Cardiac muscle cell (in vitro differentiated cells and primary cell): Measurements from ENCODE around the gene WDR1. TPM values are rescaled to one million over a fixed set of nuclear protein-coding genes. Genes with fewer than 3 reads are reported as not detected.

ENCODE experiments used
- DNase-seq, 2 donors: peaks; one replicate each; pipeline versions ENCODE4 v3.0.0 to v3.0.0-alpha.2; 2010 to 2017; ENCODE audit warnings: low read depth in 1 of 2, low spot score in 1 of 2
- H3K27ac ChIP-seq: fragments of 200-600 bp; sonication (generic); 2 replicates; pipeline ENCODE4 v1.5.1; 2016
- H3K27me3 ChIP-seq: fragments of 200-600 bp; sonication (generic); 2 replicates; pipeline ENCODE4 v1.6.0; 2016; ENCODE audit warnings: control low read depth
- H3K36me3 ChIP-seq: fragments of 200-600 bp; sonication (generic); 2 replicates; pipeline ENCODE4 v1.5.1; 2016; ENCODE audit warnings: control low read depth
- H3K4me1 ChIP-seq: fragments of 200-600 bp; sonication (generic); 2 replicates; pipeline ENCODE4 v1.8.1; 2017; ENCODE audit warnings: low read depth, mild to moderate bottlenecking, mixed run types
- H3K4me3 ChIP-seq: fragments of 200-600 bp; sonication (generic); 2 replicates; pipeline ENCODE4 v1.5.1; 2016; ENCODE audit warnings: mild to moderate bottlenecking
- H3K9me3 ChIP-seq: fragments of 200-600 bp; sonication (generic); 2 replicates; pipeline ENCODE4 v1.5.1; 2017; ENCODE audit warnings: low read depth, mild to moderate bottlenecking, control low read depth
- polyA plus RNA-seq: library from polyadenylated mRNA; unstranded; fragments of >200 nt; fragmentation: Nextera tagmentation; extraction: Ambion mirVana; gene quantifications from 2 replicates; pipeline ENCODE4 v1.2.1, GENCODE V29; 2016
- total RNA-seq: library from RNA; depleted of rRNA; stranded (reverse); fragments of >200 nt; gene quantifications from 2 replicates; pipeline ENCODE4 v1.2.3, GENCODE V29; 2016
- TF ChIP-seq, protein P1 (sequence below): IDR thresholded peaks from 2 replicates; pipeline ENCODE4 v1.5.1; 2012; ENCODE audit warnings: low read depth, mild to moderate bottlenecking, low read length

The WDR1 gene
- total and polyA plus RNA-seq, 2 experiments from 2014 or later: 198 to 347 TPM

DNA sequence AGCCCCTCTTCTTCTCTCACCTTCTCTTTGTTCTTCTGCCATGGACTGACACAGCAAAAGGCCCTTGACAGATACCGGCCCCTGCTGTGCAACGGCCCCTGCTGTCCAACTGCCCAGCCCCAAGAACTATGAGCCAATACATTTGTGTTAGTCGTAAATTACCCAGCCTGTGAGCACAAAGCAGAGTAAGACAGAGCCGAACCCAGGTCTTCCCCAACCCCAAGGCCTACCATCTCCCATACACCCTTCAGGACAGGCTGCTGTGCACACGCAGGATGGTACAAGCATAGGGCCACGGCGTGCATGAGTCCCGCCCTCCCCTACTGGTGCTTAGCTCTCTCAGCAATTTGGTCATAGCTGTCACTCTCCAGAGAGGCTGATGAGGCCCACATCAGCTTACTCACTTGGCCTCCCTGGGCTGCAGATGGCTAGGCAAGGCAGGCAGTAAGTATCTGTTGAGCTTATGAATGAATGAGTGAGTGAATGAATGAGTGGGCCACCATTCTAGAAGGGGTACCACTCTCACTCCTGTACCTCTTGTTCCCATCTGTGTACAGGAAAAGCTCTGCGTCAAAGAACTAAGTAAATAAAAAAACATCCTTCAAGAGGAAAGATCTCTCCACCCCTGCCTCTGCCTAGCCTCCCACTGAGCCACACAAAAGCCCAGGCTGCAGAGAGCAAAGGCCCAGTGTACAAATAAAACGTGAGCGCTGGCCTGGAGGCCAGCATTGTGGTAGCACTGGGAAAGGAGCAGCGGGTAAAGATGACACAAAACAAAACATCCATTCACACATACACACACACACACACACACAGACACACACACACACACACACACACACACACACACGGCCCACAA is 13.9 kb downstream of the WDR1 start:
- no peak for DNase-seq
- no peaks in the 10 kb centered on the region for H3K9me3 ChIP-seq
- peak overlapping the region; percentile 88 for H3K27ac ChIP-seq
- H3K4me1 ChIP-seq: peaks cover 82% of the 10 kb centered on the region
- H3K36me3 ChIP-seq: peaks cover 18% of the 10 kb centered on the region
- H3K27me3 ChIP-seq: no peaks in the 10 kb centered on the region
- TF ChIP-seq, protein P1, sequence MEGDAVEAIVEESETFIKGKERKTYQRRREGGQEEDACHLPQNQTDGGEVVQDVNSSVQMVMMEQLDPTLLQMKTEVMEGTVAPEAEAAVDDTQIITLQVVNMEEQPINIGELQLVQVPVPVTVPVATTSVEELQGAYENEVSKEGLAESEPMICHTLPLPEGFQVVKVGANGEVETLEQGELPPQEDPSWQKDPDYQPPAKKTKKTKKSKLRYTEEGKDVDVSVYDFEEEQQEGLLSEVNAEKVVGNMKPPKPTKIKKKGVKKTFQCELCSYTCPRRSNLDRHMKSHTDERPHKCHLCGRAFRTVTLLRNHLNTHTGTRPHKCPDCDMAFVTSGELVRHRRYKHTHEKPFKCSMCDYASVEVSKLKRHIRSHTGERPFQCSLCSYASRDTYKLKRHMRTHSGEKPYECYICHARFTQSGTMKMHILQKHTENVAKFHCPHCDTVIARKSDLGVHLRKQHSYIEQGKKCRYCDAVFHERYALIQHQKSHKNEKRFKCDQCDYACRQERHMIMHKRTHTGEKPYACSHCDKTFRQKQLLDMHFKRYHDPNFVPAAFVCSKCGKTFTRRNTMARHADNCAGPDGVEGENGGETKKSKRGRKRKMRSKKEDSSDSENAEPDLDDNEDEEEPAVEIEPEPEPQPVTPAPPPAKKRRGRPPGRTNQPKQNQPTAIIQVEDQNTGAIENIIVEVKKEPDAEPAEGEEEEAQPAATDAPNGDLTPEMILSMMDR: no peak
- no peak overlapping the region for H3K4me3 ChIP-seq

DNA sequence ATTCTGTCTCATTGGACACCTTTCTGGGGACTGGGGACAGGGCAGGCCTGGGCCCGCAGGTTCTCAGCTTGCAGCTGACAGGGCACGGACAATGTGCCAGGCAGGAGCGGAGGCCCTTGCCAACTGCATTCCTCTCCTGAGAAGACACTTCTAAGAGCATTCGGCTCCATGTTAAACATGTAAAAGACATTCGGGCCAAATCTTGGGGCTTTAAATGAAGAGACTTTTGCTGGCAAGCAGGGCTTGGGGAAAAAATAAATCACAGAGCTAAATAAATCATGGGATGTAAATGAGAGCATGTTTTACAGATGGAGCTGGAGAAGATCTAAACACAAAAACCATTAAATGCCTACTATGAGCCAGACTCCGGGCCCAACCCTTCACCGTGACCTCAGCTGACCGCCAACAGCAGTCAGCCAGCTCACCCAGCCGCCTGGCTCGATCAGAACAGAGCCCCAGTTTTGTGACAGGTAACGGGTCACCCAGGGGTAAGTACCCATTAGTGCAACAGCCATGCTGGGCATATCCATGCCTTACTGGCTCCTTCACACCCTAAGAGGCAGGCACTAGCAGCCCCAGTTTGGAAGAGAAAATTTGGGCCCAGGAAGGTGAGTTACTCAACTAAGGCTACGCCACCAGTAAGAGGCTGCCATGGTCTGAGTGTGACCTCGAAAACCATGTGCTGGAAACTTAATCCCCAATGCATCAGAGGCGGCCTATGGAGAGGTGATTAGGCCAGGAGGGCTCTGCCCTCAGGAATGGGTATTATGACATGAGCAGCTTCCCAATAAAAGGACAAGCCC is 14.7 kb downstream of the WDR1 start:
- Histone ChIP-seq H3K9me3 (no peaks in the 10 kb centered on the region), H3K4me1 (peaks cover 74% of the 10 kb centered on the region), H3K4me3 (no peak overlapping the region), H3K27me3 (no peaks in the 10 kb centered on the region), H3K36me3 (peaks cover 26% of the 10 kb centered on the region), H3K27ac (peak overlapping the region; percentile 88)
- DNase-seq: no peak
- TF ChIP-seq, protein P1: no peak

DNA sequence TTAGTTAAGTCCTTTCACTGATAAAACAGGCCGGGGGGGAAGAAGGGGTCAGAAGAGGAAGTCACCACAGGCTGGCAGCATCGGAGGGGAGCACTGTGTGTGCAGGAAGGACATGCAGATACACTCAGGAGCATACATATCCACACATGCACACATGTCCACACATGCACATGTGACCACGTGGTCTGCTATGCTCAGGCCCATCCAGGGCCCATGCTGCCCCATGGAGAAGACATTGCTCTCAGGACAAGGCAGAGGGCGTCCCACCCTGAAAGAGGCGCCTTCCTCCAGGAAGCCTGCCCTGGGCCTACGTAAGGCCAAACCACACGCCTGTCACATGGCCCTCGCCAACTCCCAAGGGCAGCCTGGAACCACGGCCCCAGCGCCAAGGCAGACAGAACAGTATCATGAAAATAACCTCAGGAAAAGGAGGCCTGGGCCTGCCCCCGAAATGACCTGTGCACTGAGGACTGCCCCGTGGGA is 15.8 kb downstream of the WDR1 start:
- H3K36me3 ChIP-seq: peaks cover 35% of the 10 kb centered on the region

DNA sequence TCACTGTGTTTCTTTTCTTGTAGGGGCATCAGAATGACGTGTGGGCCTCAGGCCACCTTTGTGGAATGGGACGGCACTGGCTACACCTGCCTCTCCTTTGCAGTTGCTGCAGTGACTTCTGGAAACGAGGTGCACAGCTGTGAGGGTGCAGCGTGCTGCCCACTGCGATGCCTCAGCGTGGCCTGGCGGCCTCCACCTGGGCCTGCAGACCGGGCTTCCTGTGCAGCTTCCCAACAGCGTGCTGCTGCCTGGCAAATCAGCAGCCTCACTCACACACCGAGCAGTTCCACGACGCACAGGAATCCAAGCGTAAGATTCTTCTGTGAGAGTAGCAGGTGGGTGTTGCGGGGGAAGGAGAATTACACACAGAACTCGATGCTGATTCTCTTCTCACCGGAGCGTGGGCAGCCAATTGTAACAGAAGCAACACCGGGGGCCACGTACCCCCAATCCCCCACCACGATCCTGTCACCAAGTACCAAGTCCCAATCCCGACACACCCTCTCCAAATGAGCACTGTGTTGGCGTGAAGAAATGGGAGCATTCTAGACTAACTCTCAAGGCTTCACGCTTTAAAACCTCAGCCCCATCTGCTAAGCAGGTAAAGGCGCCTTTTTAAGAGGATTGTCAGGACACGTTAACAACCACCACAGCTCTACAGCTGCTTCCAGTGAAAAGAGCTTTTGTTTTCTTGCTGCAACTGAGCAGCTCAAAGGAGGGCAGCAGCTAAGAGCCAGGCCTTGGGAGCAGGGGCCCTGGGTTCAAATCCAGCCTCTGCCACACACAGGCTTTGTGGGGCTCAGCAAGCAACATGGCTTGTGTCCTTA is 16.9 kb downstream of the WDR1 start:
- Histone ChIP-seq H3K9me3 (no peaks in the 10 kb centered on the region), H3K4me3 (no peak overlapping the region), H3K27me3 (no peaks in the 10 kb centered on the region), H3K4me1 (peaks cover 69% of the 10 kb centered on the region), H3K27ac (peak overlapping the region; percentile 88), H3K36me3 (peaks cover 39% of the 10 kb centered on the region)
- TF ChIP-seq, protein P1: no peak
- no peak for DNase-seq

More for the DNA sequence above, 15.8 kb downstream of the WDR1 start:
- peak overlapping the region; percentile 88 for H3K27ac ChIP-seq
- H3K4me3 ChIP-seq: no peak overlapping the region
- no peaks in the 10 kb centered on the region for H3K9me3 ChIP-seq
- DNase-seq: no peak
- peaks cover 73% of the 10 kb centered on the region for H3K4me1 ChIP-seq
- TF ChIP-seq, protein P1: no peak
- no peaks in the 10 kb centered on the region for H3K27me3 ChIP-seq

DNA sequence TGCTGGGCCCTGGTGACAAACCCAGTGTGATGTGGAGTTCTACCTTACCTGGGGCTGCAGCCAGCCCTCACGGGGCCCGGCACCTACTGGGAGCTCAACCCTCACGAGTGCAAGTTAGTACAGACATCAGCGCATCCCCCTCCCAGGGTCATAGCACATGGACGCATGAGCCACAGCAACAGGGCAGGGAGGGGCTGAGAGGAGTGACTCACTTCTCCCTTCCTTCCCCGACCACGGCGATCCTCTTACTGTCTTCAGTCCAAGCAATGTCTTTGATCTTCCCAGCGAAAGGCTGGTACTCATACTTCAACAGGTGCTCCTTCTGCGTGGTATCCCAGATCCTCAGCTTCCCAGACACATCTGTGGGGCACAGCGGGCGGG is 17.8 kb downstream of the WDR1 start:
- Histone ChIP-seq H3K9me3 (no peaks in the 10 kb centered on the region), H3K27me3 (no peaks in the 10 kb centered on the region), H3K27ac (peak overlapping the region; percentile 88), H3K4me3 (no peak overlapping the region), H3K4me1 (peaks cover 67% of the 10 kb centered on the region), H3K36me3 (peaks cover 45% of the 10 kb centered on the region)
- peak in 1 of 2 donors; percentile 44 for DNase-seq
- TF ChIP-seq, protein P1: no peak
